ENCODE data around the gene HBD. TPM values are rescaled to one million over a fixed set of nuclear protein-coding genes. Genes with fewer than 3 reads are reported as not detected.

Gene HBD
- total RNA-seq, 1 donor, result not detected

DNA sequence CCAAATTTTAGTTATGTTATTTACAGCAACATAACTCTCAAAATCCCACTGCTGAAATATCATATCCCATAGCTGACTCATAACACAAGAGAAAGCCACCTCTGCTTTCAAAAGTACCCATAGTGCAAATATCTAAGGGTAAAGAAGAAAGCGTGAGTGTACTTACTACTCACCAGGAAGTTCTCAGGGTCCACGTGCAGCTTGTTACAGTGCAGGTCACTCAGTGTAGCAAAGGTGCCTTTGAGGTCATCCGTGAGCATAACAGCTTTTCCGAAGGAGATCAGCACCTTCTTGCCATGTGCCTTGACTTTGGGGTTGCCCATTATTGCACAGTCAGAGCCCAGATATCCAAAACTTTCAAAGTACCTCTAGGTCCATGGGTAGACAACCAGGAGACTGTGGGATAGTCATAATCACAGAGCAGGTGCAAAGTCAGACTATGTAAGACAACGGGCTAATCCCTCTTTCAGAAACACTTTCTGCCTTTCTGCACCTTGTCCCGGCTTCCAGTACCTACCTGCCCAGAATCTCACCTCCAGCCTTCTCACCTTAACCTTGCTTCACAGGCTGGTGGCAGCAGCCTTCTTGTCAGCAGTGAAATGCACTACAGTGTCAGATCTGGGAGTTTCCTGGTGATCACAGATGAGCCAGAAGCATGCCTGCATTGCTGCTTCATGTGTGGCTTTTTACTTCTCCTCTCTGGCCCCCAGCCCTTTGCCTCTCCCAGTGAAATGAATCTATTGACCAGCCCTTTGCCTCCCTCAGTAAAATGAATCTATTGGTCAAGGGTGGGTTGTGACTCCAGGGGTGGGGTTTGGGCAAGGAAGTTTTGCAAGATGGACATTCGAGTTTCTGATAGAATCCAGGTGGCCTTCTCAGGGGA is 8.9 kb upstream of the HBD start:
- no peaks in the 10 kb centered on the region for H3K36me3 ChIP-seq (ENCODE audit: insufficient read depth, low read length)
- H2AFZ ChIP-seq (ENCODE audit: low read length), result no peak overlapping the region
- no peak overlapping the region for H3K4me2 ChIP-seq (ENCODE audit: insufficient read depth, low read length)
- no peaks in the 10 kb centered on the region for H3K9me3 ChIP-seq (ENCODE audit: low read depth, low read length)
- TF ChIP-seq, protein P1, sequence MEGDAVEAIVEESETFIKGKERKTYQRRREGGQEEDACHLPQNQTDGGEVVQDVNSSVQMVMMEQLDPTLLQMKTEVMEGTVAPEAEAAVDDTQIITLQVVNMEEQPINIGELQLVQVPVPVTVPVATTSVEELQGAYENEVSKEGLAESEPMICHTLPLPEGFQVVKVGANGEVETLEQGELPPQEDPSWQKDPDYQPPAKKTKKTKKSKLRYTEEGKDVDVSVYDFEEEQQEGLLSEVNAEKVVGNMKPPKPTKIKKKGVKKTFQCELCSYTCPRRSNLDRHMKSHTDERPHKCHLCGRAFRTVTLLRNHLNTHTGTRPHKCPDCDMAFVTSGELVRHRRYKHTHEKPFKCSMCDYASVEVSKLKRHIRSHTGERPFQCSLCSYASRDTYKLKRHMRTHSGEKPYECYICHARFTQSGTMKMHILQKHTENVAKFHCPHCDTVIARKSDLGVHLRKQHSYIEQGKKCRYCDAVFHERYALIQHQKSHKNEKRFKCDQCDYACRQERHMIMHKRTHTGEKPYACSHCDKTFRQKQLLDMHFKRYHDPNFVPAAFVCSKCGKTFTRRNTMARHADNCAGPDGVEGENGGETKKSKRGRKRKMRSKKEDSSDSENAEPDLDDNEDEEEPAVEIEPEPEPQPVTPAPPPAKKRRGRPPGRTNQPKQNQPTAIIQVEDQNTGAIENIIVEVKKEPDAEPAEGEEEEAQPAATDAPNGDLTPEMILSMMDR (IDR thresholded peaks at IDR 0.05; ENCODE audit: extremely low read depth, low read depth, low read length), result no peak
- no peaks in the 10 kb centered on the region for H4K20me1 ChIP-seq (ENCODE audit: insufficient read depth, low read length)
- no peak overlapping the region for H3K27ac ChIP-seq (ENCODE audit: low read depth, low read length)
- peak; percentile 62 for DNase-seq (ENCODE audit: insufficient read length, low spot score, missing footprints)
- no peaks in the 10 kb centered on the region for H3K79me2 ChIP-seq (ENCODE audit: insufficient read depth, low read length)
- peaks cover 2% of the 10 kb centered on the region for H3K4me1 ChIP-seq (ENCODE audit: insufficient read depth, low read length)
- H3K4me3 ChIP-seq (ENCODE audit: insufficient read depth, low read length), result no peak overlapping the region
- H3K27me3 ChIP-seq (ENCODE audit: insufficient read depth, low read length), result no peaks in the 10 kb centered on the region

DNA sequence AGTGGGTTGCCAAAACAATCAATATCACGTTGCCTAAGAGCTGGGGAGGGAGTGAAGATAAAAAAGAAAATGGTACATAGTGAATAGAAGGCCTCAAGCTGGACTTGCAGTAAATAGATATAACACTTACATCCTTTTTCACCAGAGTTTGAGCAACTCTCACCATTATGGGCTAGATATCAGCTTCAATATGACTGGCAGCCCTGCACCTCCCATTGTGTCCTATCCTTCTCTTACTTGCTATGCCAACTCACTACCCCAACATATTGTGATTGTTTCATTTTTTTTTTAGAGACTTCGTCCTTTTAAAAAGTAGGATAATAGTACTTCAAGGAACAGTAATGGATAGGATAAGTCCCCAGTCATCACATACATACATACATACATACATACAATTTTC is 7.9 kb upstream of the HBD start:
- no peaks in the 10 kb centered on the region for H4K20me1 ChIP-seq (ENCODE audit: insufficient read depth, low read length)
- peaks cover 2% of the 10 kb centered on the region for H3K4me1 ChIP-seq (ENCODE audit: insufficient read depth, low read length)
- no peaks in the 10 kb centered on the region for H3K79me2 ChIP-seq (ENCODE audit: insufficient read depth, low read length)
- no peak overlapping the region for H2AFZ ChIP-seq (ENCODE audit: low read length)
- TF ChIP-seq, protein P1 (IDR thresholded peaks at IDR 0.05; ENCODE audit: extremely low read depth, low read depth, low read length), result no peak
- no peaks in the 10 kb centered on the region for H3K27me3 ChIP-seq (ENCODE audit: insufficient read depth, low read length)
- no peak overlapping the region for H3K27ac ChIP-seq (ENCODE audit: low read depth, low read length)
- H3K36me3 ChIP-seq (ENCODE audit: insufficient read depth, low read length), result no peaks in the 10 kb centered on the region
- DNase-seq (ENCODE audit: insufficient read length, low spot score, missing footprints), result no peak
- H3K9me3 ChIP-seq (ENCODE audit: low read depth, low read length), result no peaks in the 10 kb centered on the region
- no peak overlapping the region for H3K4me3 ChIP-seq (ENCODE audit: insufficient read depth, low read length)
- H3K4me2 ChIP-seq (ENCODE audit: insufficient read depth, low read length), result no peak overlapping the region

DNA sequence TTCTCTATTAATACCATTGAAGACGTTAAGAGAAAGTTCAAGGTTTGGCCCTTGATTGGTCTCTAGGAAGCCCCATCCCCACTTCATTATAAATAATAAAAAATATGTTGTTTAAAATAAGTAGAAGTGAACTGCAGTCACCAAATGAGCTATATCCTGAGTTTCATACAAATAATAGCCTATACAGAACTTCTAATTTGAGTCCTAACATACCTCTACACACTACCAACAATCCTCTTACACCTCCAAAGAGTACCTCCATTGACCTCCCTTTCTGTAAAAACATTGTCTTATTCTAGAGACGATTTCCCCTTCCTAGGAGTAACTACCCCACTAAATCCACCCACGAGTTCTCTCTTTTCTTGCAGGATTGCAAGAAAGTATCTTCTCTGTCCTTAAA is 7.2 kb upstream of the HBD start:
- no peaks in the 10 kb centered on the region for H3K27me3 ChIP-seq (ENCODE audit: insufficient read depth, low read length)
- TF ChIP-seq, protein P1 (IDR thresholded peaks at IDR 0.05; ENCODE audit: extremely low read depth, low read depth, low read length), result no peak
- no peak overlapping the region for H3K4me3 ChIP-seq (ENCODE audit: insufficient read depth, low read length)

DNA sequence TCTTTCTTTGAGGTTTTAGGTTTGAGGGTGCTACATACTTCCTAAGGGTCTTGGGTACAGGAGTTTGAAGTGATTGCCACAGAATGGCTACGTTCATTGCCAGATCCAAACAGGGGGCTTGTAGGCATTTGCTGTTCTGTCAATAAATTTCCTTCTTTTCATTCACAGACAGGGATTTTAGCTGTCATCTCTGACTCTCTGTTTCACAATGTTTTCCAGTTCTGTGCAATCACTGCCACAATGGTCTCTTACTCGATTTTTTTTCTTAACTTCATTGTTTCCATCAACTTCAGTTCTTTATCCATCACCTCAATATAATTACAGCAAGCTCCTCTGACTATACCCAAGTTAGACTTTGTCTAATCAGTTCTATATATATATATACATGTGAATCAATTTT is 6.2 kb upstream of the HBD start:
- no peaks in the 10 kb centered on the region for H3K27me3 ChIP-seq (ENCODE audit: insufficient read depth, low read length)
- H3K36me3 ChIP-seq (ENCODE audit: insufficient read depth, low read length), result no peaks in the 10 kb centered on the region
- H3K27ac ChIP-seq (ENCODE audit: low read depth, low read length), result no peak overlapping the region
- H3K9me3 ChIP-seq (ENCODE audit: low read depth, low read length), result no peaks in the 10 kb centered on the region
- H3K4me1 ChIP-seq (ENCODE audit: insufficient read depth, low read length), result peaks cover 2% of the 10 kb centered on the region
- TF ChIP-seq, protein P1 (IDR thresholded peaks at IDR 0.05; ENCODE audit: extremely low read depth, low read depth, low read length), result no peak
- H3K79me2 ChIP-seq (ENCODE audit: insufficient read depth, low read length), result no peaks in the 10 kb centered on the region
- H3K4me2 ChIP-seq (ENCODE audit: insufficient read depth, low read length), result no peak overlapping the region
- H3K4me3 ChIP-seq (ENCODE audit: insufficient read depth, low read length), result no peak overlapping the region
- DNase-seq (ENCODE audit: insufficient read length, low spot score, missing footprints), result no peak
- H4K20me1 ChIP-seq (ENCODE audit: insufficient read depth, low read length), result no peaks in the 10 kb centered on the region
- H2AFZ ChIP-seq (ENCODE audit: low read length), result no peak overlapping the region

More for the DNA sequence above, 7.2 kb upstream of the HBD start:
- Histone ChIP-seq H3K4me2 (ENCODE audit: insufficient read depth, low read length) (no peak overlapping the region), H3K27ac (ENCODE audit: low read depth, low read length) (no peak overlapping the region), H4K20me1 (ENCODE audit: insufficient read depth, low read length) (no peaks in the 10 kb centered on the region), H3K9me3 (ENCODE audit: low read depth, low read length) (no peaks in the 10 kb centered on the region), H3K36me3 (ENCODE audit: insufficient read depth, low read length) (no peaks in the 10 kb centered on the region), H3K79me2 (ENCODE audit: insufficient read depth, low read length) (no peaks in the 10 kb centered on the region), H3K4me1 (ENCODE audit: insufficient read depth, low read length) (peaks cover 2% of the 10 kb centered on the region), H2AFZ (ENCODE audit: low read length) (no peak overlapping the region)
- no peak for DNase-seq (ENCODE audit: insufficient read length, low spot score, missing footprints)

All from osteoblast (primary cell).